ENCODE measurements around the gene GPR55. TPM values are rescaled to one million over a fixed set of nuclear protein-coding genes. Genes with fewer than 3 reads are reported as not detected.

The GPR55 gene
- total RNA-seq, 4 donors from 2014 or later = 0.72 to 1.2 TPM; not detected in 2

DNA sequence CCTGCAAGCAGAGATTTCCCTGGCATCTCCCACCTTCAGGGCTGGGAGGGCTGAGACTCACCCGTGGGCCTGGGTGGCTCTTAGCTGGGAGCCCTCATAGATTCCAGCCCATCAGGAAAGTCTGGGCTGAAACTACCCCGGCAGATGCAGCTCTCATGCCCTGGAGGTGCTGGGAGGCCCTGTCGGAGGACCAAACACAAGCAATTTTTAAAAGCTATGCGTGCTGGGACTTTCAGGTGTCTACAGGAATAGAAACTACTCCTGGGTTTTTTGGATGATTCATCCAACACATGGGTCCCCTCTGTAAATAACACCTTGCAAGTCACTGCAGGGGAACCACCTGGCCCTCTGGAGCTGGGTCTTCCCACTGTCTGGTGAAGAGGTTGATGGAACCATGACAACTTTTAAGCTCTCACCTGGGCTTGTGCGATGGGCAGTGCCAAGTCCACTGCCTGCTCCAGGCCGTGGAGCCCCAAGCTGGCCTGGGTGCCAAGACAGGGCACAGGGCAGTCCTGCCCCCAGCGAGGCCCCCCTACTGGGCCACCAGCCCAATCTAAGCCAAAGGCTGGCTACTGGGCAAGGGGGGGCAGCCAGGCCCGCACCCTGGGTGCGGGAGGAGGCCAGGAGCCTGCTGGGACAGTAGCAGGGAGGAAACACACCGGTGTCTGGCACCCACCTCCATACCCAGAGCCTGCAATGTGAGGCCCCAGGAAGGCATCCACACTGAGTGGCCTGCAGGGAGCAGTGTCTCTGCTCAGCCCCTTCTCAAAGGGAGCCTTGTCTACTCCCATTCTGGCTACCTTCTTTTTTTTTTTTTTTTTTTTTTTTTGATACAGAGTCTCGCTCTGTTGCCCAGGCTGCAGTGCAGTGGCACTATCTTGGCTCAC, 1.1 kb upstream of the GPR55 start:
- 70% methylated on average over 9 of the region's 11 CpGs for WGBS
- DNase-seq (ENCODE audit: low spot score in 2 of 2) = peak; percentile 37 to 47
- peaks cover 21% of the 10 kb centered on the region for H3K27me3 ChIP-seq
- no peak overlapping the region for H3K4me3 ChIP-seq
- peaks cover 6% of the 10 kb centered on the region for H3K4me1 ChIP-seq
- no peak overlapping the region for H3K27ac ChIP-seq
- H3K36me3 ChIP-seq = no peaks in the 10 kb centered on the region
- TF ChIP-seq, protein P1, sequence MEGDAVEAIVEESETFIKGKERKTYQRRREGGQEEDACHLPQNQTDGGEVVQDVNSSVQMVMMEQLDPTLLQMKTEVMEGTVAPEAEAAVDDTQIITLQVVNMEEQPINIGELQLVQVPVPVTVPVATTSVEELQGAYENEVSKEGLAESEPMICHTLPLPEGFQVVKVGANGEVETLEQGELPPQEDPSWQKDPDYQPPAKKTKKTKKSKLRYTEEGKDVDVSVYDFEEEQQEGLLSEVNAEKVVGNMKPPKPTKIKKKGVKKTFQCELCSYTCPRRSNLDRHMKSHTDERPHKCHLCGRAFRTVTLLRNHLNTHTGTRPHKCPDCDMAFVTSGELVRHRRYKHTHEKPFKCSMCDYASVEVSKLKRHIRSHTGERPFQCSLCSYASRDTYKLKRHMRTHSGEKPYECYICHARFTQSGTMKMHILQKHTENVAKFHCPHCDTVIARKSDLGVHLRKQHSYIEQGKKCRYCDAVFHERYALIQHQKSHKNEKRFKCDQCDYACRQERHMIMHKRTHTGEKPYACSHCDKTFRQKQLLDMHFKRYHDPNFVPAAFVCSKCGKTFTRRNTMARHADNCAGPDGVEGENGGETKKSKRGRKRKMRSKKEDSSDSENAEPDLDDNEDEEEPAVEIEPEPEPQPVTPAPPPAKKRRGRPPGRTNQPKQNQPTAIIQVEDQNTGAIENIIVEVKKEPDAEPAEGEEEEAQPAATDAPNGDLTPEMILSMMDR (IDR thresholded peaks at IDR 0.05) = no peak
- TF ChIP-seq EP300 (IDR thresholded peaks at IDR 0.05) (no peak), POLR2A (IDR thresholded peaks at IDR 0.05) (no peak), POLR2AphosphoS5 (IDR thresholded peaks at IDR 0.05) (no peak)
- H3K9me3 ChIP-seq = no peaks in the 10 kb centered on the region

DNA sequence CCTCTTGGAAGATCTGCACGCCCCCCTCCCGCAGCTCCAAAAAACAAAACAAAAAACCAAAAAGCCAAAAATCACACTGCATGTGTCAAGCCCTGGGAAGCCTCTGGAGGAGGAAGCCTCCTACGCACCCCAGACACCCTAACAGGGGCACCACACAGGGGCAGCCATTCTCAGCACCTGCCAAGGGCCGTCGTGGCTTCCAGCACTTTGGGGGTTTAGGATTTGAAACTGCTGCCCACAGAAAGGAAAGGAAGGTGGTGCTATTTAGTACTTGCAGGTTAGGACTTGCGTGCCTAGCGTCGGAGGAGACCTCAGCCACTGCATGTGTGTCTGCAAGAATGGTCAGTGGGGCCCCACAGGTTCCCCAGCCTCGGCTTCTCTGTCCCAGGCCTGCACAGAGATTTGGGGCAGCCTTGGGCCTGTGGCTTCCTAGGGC, 419 bp upstream of the GPR55 start:
- 58% methylated on average over 8 of the region's 9 CpGs for WGBS
- DNase-seq (ENCODE audit: low spot score in 2 of 2) = no peak

DNA sequence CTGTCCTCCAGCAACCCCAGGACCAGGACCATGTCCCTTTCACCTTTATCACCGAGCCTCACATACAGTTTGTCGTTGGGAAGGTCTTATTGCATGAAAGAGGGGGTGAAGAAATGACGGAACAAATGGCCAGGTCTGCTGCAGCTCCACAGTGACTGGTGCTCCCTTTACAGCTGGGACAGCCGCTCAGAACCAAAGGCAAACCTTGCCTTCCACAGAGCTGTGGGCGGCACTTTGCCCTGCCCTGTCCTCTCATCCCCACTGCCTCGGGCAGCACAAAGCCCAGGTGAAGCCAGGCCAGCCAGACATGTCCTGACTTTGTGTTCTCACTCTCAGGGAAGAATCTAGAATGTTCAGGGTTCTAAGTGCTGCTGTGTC, 961 bp downstream of the GPR55 start:
- peak in 1 of 2 donors; percentile 47 for DNase-seq (ENCODE audit: low spot score in 2 of 2)
- no peak for TF ChIP-seq POLR2A (IDR thresholded peaks at IDR 0.05)
- TF ChIP-seq, protein P1 (IDR thresholded peaks at IDR 0.05) = no peak
- TF ChIP-seq POLR2AphosphoS5 (IDR thresholded peaks at IDR 0.05) = no peak
- no peak for TF ChIP-seq EP300 (IDR thresholded peaks at IDR 0.05)
- Histone ChIP-seq H3K27ac (no peak overlapping the region), H3K27me3 (peaks cover 21% of the 10 kb centered on the region), H3K4me3 (no peak overlapping the region), H3K4me1 (peaks cover 6% of the 10 kb centered on the region), H3K36me3 (no peaks in the 10 kb centered on the region), H3K9me3 (no peaks in the 10 kb centered on the region)
- 72% methylated on average over 5 of the region's 6 CpGs for WGBS

More for the DNA sequence above, 419 bp upstream of the GPR55 start:
- Histone ChIP-seq H3K4me3 (no peak overlapping the region), H3K9me3 (no peaks in the 10 kb centered on the region), H3K27ac (no peak overlapping the region), H3K4me1 (peaks cover 6% of the 10 kb centered on the region), H3K27me3 (peaks cover 21% of the 10 kb centered on the region), H3K36me3 (no peaks in the 10 kb centered on the region)
- no peak for TF ChIP-seq EP300 (IDR thresholded peaks at IDR 0.05)
- TF ChIP-seq, protein P1 (IDR thresholded peaks at IDR 0.05) = no peak
- TF ChIP-seq POLR2A (IDR thresholded peaks at IDR 0.05) = no peak
- no peak for TF ChIP-seq POLR2AphosphoS5 (IDR thresholded peaks at IDR 0.05)

DNA sequence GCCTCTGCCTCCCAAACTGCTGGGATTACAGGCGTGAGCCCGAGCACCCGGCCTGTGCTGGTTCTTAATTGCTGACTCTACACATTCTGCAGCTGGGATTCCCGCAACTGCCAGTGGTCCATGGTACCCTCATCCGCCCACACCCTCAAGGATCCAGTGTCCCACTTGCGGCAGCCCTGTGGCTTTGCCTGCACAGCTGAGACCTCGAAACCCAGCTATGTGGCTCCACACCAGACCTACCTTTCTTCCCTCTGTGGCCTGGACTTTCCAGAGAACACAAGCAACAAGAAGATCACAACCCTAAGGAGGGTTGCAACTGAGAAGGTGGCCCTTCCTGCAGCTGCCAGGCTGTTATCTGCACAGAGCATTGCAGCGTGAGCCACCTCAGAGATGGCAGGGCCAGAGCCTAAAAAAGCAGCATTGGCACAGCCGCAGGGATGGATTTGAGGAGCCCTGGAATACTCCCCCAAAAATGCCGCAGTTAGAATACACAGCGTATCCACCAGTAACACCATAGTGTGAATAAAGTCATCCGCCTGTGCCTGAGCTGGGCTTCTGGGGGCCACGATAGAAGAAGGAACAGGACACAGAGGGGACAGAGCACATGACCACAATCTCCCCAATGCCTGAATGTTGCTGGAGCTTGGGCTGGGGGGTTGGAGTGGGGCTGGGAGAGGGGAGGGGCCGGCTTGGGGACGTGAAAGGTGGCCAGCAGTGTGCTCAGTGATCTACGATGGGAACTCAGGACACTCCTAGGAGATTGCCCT, 1.9 kb downstream of the GPR55 start:
- no peaks in the 10 kb centered on the region for H3K36me3 ChIP-seq

More for the DNA sequence above, 1.9 kb downstream of the GPR55 start:
- Histone ChIP-seq H3K4me1 (peaks cover 6% of the 10 kb centered on the region), H3K9me3 (no peaks in the 10 kb centered on the region), H3K27me3 (peaks cover 21% of the 10 kb centered on the region), H3K27ac (no peak overlapping the region), H3K4me3 (no peak overlapping the region)
- 94% methylated on average over 16 of the region's 16 CpGs for WGBS
- TF ChIP-seq, protein P1 (IDR thresholded peaks at IDR 0.05) = no peak
- TF ChIP-seq EP300 (IDR thresholded peaks at IDR 0.05) (no peak), POLR2AphosphoS5 (IDR thresholded peaks at IDR 0.05) (no peak), POLR2A (IDR thresholded peaks at IDR 0.05) (no peak)
- peak; percentile 20 to 59 for DNase-seq (ENCODE audit: low spot score in 2 of 2)
